Hepatocyte (in vitro differentiated cells): Measurements from ENCODE around the gene TNS3.

Source experiments
- EZH2 ChIP-seq: fragments of 200-600 bp; sonication (generic); IDR thresholded peaks from 2 replicates; pipeline ENCODE4 v1.6.1; 2016; ENCODE audit warnings: antibody characterized with exemption, mild to moderate bottlenecking, borderline replicate concordance
- TF ChIP-seq, protein P1 (sequence below): fragments of 200-600 bp; sonication (generic); IDR thresholded peaks from 2 replicates; pipeline ENCODE4 v1.5.1; 2016; ENCODE audit warnings: antibody characterized with exemption, mild to moderate bottlenecking; ENCODE audit not compliant: poor library complexity

DNA sequence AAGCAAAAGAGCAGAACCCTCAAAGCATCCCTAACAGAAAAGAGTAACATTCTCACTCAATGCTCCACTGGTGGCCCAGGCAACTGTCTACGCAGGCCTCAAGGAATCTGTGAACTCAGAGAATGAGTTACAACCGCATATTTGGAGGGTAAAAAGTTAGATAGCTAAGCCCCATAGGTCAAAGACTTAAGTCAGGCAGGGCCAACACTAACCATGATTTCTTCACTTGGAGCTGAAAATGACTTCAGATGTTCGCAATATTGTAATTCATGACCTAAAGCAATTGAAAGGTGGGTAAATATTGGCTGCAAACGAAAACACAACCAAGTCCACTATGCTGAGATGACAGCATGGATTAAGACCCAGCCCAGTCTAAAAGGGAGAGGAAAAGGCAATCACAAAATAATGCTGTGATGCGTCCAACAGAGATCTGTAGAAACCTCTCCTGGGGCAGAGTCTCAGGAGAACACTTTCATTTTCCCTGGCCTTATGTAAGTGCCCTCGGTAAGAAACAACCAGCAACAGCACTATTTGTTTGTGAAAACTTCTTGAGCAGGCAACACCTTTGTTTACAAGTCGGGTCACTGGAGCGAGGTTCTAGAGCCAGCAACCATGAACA is 176.5 kb downstream of the TNS3 start:
- TF ChIP-seq, protein P1, sequence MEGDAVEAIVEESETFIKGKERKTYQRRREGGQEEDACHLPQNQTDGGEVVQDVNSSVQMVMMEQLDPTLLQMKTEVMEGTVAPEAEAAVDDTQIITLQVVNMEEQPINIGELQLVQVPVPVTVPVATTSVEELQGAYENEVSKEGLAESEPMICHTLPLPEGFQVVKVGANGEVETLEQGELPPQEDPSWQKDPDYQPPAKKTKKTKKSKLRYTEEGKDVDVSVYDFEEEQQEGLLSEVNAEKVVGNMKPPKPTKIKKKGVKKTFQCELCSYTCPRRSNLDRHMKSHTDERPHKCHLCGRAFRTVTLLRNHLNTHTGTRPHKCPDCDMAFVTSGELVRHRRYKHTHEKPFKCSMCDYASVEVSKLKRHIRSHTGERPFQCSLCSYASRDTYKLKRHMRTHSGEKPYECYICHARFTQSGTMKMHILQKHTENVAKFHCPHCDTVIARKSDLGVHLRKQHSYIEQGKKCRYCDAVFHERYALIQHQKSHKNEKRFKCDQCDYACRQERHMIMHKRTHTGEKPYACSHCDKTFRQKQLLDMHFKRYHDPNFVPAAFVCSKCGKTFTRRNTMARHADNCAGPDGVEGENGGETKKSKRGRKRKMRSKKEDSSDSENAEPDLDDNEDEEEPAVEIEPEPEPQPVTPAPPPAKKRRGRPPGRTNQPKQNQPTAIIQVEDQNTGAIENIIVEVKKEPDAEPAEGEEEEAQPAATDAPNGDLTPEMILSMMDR: no peak
- TF ChIP-seq EZH2: no peak
